OCI-LY7 (cell line): ENCODE measurements around the gene SRGN. TPM values are rescaled to one million over a fixed set of nuclear protein-coding genes. Genes with fewer than 3 reads are reported as not detected.

Experiments
- BruUV-seq: library from RNA; stranded (reverse); fragments of 400-500 nt; replicated peaks from 2 replicates; lab custom pipeline; 2021; lab: Mats Ljungman, UMichigan
- CTCF ChIA-PET: fragments of 300-600 bp; sonication (Branson Sonifier 250); formaldehyde crosslinking; loops from one replicate; lab custom pipeline; 2022; ENCODE audit warnings: antibody characterized with exemption; ENCODE audit not compliant: unreplicated experiment; lab: Charles Lee
- POLR2A ChIA-PET: fragments of 300-600 bp; sonication (Branson Sonifier 250); formaldehyde crosslinking; loops from one replicate; lab custom pipeline; 2022; ENCODE audit warnings: antibody characterized with exemption; lab: Charles Lee
- DNase-seq: peaks from one replicate; pipeline ENCODE4 v3.0.0-alpha.2; 2015; ENCODE audit warnings: low spot score
- H2AFZ ChIP-seq: fragments of 200-600 bp; sonication (generic), shearing (Covaris generic); 2 replicates; pipeline ENCODE4 v1.6.1; 2014; ENCODE audit warnings: mild to moderate bottlenecking, antibody characterized with exemption, low read length, moderate library complexity
- H3K27ac ChIP-seq: fragments of 200-600 bp; sonication (generic); 2 replicates; pipeline ENCODE4 v1.5.1; 2014; ENCODE audit warnings: mixed run types, low read depth, mild to moderate bottlenecking, moderate library complexity, low read length, inconsistent platforms; ENCODE audit not compliant: poor library complexity, severe bottlenecking
- H3K36me3 ChIP-seq: fragments of 200-600 bp; sonication (generic); 2 replicates; pipeline ENCODE4 v1.6.1; 2014; ENCODE audit warnings: mild to moderate bottlenecking, antibody characterized with exemption, low read length, moderate library complexity, mixed read lengths; ENCODE audit not compliant: insufficient read depth
- H3K4me1 ChIP-seq: fragments of 200-600 bp; sonication (generic); 2 replicates; pipeline ENCODE4 v1.5.1; 2014; ENCODE audit warnings: mild to moderate bottlenecking, low read length; ENCODE audit not compliant: insufficient read depth, poor library complexity, severe bottlenecking
- H3K4me2 ChIP-seq: fragments of 200-600 bp; sonication (generic); 2 replicates; pipeline ENCODE4 v1.6.1; 2014; ENCODE audit warnings: mild to moderate bottlenecking, low read length
- H3K4me3 ChIP-seq: fragments of 200-600 bp; sonication (generic); 2 replicates; pipeline ENCODE4 v1.5.1; 2014; ENCODE audit warnings: mild to moderate bottlenecking, low read depth, low read length; ENCODE audit not compliant: poor library complexity, severe bottlenecking
- H3K79me2 ChIP-seq: fragments of 200-600 bp; sonication (generic); 2 replicates; pipeline ENCODE4 v1.6.1; 2016; ENCODE audit warnings: low read depth, mild to moderate bottlenecking, low read length, moderate library complexity, mixed read lengths; ENCODE audit not compliant: insufficient read depth
- H3K9me2 ChIP-seq: fragments of 200-600 bp; sonication (generic); 2 replicates; pipeline ENCODE4 v1.6.1; 2016; ENCODE audit warnings: mild to moderate bottlenecking, low read length, mixed read lengths; ENCODE audit not compliant: insufficient read depth
- H3K9me3 ChIP-seq: fragments of 200-600 bp; sonication (generic); 2 replicates; pipeline ENCODE4 v1.6.1; 2014; ENCODE audit warnings: mild to moderate bottlenecking, mixed run types, low read length, mixed read lengths
- H4K20me1 ChIP-seq: fragments of 200-600 bp; sonication (generic); 2 replicates; pipeline ENCODE4 v1.6.1; 2014; ENCODE audit warnings: mild to moderate bottlenecking, antibody characterized with exemption, low read length, moderate library complexity, mixed read lengths; ENCODE audit not compliant: insufficient read depth
- CTCF ChIP-seq: fragments of 200-600 bp; sonication (generic); conservative IDR thresholded peaks from 2 replicates; pipeline ENCODE4 v1.5.1; 2014; ENCODE audit warnings: mild to moderate bottlenecking, antibody characterized with exemption, low read length, moderate library complexity, mixed read lengths
- EZH2phosphoT487 ChIP-seq: fragments of 200-600 bp; sonication (generic); IDR thresholded peaks from 2 replicates; pipeline ENCODE4 v1.6.1; 2018; ENCODE audit warnings: low read depth, borderline replicate concordance, mild to moderate bottlenecking, mixed run types, antibody characterized with exemption, low read length, moderate library complexity, mixed read lengths
- intact Hi-C: fragments of 100-400 bp; cut with micrococcal nuclease; formaldehyde crosslinking; loops from one replicate; pipeline ENCODE4 v1.10.0; 2022; ENCODE audit not compliant: unreplicated experiment
- total RNA-seq, 2 experiments: library from RNA; depleted of rRNA in 1 of 2; stranded (reverse); fragments of >200 nt in 1 of 2; shearing (Covaris generic) in 1 of 2; gene quantifications; 2 replicates each; pipeline ENCODE4 v1.2.3, GENCODE V29; 2014 to 2022

The SRGN gene
- total RNA-seq, 2 experiments from 2014 or later = 5.8 to 16.3 TPM

DNA sequence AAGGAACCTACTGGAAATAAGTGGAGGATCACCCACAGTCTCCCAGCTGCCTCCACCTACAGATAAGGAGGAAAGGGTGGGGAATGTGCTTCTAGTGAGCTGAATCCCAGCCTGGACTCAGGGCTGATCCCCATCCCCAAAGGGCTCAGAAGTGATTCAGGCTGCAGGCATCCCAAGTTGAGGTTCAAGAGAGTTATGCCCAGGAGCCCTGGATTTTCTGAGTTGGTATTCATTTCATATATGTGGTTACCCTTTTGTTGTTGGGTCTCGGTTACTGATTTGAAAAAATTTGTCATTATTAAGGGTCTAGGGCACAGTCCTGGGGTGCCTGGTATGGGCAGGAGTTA, 30.0 kb upstream of the SRGN start:
- ChIA-PET CTCF (no interaction called here), POLR2A (no interaction called here)
- H3K4me1 ChIP-seq = no peaks in the 10 kb centered on the region
- no peaks in the 10 kb centered on the region for H3K36me3 ChIP-seq
- no peaks in the 10 kb centered on the region for H3K9me3 ChIP-seq
- no peak overlapping the region for H3K4me3 ChIP-seq
- H3K27ac ChIP-seq = no peak overlapping the region
- no peaks in the 10 kb centered on the region for H4K20me1 ChIP-seq
- H2AFZ ChIP-seq = no peak overlapping the region; the same call in 1 of the 2 replicates
- DNase-seq = no peak
- intact Hi-C loops = no loop called here
- H3K9me2 ChIP-seq = no peaks in the 10 kb centered on the region
- no TSS peak for BruUV-seq
- TF ChIP-seq EZH2phosphoT487 (no peak), CTCF (no peak)
- no peaks in the 10 kb centered on the region for H3K79me2 ChIP-seq
- H3K4me2 ChIP-seq = no peak overlapping the region

GRCh38 chr10:69060127-69060798, 27.6 kb upstream of the SRGN start:
- no peak overlapping the region for H2AFZ ChIP-seq
- no TSS peak for BruUV-seq
- no peak for DNase-seq
- no peak overlapping the region for H3K4me2 ChIP-seq
- no peaks in the 10 kb centered on the region for H3K36me3 ChIP-seq
- H3K9me3 ChIP-seq = no peaks in the 10 kb centered on the region
- no peak overlapping the region for H3K4me3 ChIP-seq
- H3K4me1 ChIP-seq = no peaks in the 10 kb centered on the region
- TF ChIP-seq CTCF = no peak
- TF ChIP-seq EZH2phosphoT487 = no peak
- no peak overlapping the region for H3K27ac ChIP-seq
- intact Hi-C loops = no loop called here
- ChIA-PET POLR2A (interaction anchor here (0.7 kb wide), 4 partner anchors 15 to 204 kb away, joined by 3 to 6 read pairs (median 4); no protein-coding TSS in a partner anchor), CTCF (no interaction called here)
- H3K9me2 ChIP-seq = no peaks in the 10 kb centered on the region
- H4K20me1 ChIP-seq = no peaks in the 10 kb centered on the region
- H3K79me2 ChIP-seq = no peaks in the 10 kb centered on the region
